ENCODE results near the gene CDCP2.
"Not testable (repeated sequence)": the region's sequence is repeated elsewhere in the genome, so short reads cannot be mapped to it uniquely, and the experiment has no call there.

The CDCP2 gene

DNA sequence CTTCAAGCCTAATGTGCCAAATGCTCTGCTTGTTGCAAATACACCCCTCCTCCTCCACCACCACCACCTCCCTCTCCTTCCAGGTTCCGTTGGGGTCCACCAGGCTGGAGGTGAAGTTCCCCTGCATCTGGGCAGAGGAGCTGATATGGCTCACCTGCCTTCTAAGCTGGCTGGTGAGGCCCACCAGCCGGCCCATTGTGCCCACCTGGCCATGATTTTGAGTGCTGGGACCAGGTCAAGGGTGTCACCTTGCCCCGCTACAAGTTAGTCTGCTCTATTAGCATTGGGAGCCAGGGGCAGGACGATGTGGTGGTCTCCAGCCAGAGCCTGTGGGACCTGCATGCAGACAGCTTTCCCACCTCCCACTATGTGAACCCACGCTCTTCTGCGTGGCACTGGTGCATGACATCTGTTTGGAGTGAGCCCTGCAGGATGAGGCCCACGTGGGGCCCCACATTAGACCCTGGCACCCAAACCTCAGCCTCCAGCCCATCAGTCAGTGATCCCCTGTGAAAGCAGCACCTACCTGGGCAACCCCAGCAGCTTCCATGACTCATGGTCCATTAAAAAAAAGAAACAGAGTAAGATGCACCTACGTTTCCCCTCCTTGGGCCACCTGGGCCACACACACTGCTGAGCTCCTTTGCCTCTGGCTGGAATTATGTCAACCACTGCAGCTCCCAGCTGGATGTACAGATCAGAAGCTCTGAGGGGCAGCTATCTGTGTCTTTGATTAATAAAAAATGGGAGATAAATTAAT is 15.6 kb upstream of the CDCP2 start:
- DNase-seq (ENCODE audit: low read depth in 2 of 2), result no peak

DNA sequence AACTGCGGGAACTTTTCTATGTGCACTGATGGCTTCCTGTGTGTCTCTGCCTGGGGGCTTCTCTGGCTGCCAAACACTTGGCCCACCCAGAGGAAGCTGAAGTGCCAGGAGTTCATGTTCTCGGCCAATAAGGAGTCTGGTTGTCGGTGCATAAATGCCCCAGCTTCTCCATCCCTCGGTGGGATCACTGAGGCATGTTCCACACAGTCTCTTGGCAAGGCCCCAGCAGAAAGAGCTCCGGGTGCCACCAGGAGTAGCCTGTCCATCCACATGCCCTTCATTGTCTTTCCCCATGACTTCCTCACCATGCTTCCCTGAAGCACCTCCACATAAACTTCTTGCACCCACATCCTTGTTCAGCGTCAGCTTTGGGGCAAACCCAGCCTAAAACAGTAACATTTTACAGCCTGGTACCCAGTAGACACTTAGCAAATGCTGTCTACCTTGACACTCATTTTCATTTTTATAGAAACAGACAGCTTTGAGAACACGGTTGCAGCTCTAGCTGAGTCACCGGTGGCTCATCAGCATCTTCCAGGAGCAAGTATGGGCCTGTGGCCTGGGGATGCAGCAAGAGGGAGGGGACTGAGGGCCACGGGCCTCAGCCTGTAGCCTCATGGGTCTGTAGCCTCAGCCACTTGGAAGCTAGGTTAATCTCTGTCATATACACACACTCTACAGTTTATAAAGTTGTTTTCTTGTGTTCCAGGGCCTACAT is 14.8 kb upstream of the CDCP2 start:
- no peak for DNase-seq (ENCODE audit: low read depth in 2 of 2)

DNA sequence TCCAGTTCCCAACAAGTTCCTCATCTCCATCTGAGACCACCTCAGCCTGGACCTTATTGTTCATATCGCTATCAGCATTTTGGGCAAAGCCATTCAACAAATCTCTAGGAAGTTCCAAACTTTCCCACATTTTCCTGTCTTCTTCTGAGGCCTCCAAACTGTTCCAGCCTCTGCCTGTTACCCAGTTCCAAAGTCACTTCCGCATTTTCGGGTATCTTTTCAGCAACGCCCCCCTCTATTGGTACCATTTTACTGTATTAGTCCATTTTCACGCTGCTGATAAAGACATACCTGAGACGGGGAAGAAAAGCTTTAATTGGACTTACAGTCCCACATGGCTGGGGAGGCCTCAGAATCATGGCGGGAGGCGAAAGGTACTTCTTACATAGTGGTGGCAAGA is 13.6 kb upstream of the CDCP2 start:
- not testable (repeated sequence) for DNase-seq (ENCODE audit: low read depth in 2 of 2)

DNA sequence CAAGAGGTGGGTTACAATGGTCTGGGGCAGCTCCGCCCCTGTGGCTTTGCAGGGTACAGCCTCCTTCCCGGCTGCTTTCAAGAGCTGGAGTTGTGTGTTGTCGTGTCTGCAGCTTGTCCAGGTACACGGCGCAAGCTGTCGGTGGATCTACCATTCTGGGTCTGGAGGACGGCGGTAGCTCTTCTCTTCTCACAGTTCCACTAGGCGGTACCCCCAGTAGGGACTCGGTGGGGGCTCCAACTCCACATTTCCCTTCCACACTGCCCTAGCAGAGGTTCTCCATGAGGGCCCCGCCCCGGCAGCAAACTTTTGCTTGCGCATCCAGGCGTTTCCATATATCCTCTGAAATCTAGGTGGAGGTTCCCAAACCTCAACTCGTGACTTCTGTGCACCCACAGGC is 12.3 kb upstream of the CDCP2 start:
- DNase-seq (ENCODE audit: low read depth in 2 of 2), result no peak

DNA sequence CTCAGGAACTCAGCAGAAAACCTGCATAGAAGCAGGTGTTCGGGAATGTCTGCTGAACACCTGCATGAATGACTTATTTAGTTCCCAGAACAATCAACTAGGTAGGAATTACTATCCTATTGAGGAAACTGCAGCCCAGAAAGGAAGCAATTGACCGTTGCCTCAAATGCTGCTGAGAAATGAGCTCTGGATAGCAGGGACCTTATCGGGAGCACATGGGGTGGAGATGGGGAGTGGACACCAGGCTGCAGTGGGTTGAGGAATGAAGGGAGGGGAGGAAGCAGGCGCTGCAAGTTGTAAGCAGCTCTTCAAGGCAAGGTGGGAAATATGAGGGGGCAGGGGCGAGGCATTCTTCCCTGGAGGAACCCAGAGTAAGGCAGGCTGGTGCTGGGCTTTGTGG is 10.8 kb upstream of the CDCP2 start:
- no peak for DNase-seq (ENCODE audit: low read depth in 2 of 2)

DNA sequence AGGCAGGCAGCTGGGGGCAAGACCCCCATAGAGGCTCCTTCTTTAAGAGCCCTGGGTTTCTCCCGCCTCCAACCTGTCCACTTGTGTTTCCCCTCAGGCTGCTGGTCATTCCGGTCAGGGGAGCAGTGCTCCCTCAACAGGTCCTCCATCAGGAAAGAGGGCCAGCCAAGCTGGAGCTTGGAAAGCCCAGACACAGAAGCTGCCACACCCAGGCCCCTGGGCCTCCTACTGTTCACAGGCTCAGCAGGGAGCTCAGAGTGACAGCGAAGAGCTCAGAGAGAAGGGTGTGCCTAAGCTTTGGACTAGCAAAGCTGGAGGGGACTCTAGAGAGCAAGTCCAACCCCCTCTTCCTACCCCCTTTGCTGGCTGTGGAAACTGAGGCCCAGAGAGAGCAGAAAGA is 10.3 kb upstream of the CDCP2 start:
- DNase-seq (ENCODE audit: low read depth in 2 of 2), result no peak

DNA sequence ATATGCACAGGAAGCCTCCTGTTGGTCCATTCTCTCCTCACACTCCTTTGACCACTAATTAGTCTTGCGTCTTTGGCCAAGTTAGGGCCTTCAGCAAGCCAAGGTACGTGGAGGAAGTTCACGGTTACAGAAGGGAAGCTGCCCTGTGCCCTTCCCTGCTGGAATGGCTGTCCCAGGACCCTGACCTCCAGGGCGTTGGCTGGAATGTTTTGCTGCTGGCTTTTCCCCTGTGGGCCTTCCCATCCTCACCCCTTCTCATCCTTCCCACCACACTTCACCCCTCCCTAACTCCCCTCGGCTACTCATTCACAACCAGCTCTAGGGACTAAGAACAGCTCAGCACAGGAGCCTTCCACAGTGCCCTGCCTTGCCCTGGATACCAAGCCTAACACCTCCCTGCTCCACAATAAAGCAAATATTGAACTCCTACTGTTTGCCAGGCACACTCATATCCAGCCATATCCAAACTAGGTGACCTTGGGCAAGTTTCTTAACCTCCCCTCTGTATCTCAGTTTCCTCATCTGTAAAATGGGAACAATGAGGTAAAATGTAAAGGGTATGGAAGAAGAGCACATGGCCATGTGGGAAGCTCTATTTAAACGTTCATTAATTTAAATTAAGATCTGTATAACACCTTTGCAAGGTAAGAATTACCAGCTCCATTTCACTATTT is 8.8 kb upstream of the CDCP2 start:
- no peak for DNase-seq (ENCODE audit: low read depth in 2 of 2)

DNA sequence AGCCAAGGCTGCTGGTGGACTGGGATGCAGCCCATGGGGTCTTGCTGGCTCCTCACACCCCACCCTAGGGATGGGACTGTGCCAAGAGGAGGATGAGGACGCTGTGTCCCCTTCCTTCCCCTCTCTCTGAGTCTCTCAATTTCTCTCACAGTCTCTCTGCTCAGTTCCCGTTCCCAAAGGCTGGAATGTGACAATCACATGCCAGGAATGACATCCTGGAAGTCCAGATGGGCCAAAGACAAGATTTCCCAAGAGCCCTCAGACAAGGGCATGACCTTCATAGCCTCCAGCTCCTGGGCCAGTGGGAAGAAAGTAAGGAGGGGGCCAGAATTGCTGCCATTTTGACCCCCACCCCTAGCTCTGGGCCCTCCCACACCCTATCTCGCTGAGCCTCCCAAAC is 7.6 kb upstream of the CDCP2 start:
- no peak for DNase-seq (ENCODE audit: low read depth in 2 of 2)

DNA sequence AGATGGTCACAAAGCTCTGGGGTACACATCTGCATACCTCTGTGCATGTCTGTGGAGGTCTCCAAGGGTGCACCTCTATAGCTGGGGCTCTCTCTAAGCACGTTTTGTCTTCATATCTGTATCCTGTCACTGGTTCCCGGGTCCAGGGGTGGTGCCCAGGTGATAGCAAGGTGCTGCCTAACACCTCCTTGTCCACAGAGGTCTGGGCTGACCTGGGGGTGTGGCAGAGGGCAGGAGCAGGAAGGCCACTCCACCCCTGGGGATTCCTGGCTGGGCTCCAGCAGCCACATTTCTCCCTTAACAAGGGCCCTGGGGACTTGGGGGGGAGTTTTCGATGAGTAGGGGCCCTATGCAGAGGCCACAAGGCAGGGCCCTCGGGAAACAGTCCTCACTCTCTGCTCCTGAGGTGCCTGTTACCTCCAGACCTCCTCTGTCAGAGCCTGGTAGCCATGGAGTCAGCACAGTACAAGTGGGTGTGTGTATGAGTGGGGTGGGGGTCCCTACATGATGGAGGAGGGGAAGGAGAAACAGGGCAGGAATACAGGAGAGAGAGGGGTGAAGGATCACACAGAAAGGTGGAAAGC is 7.0 kb upstream of the CDCP2 start:
- no peak for DNase-seq (ENCODE audit: low read depth in 2 of 2)

DNA sequence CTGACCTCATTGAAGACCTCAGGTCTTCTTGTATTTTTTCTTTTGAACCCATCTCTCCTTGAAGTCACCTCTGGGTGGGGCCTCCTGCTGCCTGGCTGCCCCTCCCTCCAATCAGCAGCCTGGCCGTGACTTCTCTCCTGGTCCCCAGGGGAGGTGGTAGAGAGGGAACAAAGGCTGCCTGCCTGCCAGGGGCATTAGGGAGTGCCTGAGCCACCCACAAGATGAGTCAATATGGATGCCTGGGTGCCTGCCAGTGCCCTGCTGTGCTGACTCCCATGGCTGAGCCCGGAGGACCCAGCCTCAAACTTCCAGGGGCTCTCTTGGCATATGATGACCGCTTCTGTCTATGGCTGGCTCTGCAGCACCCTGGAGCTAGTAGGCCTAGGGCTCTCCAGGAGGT is 5.3 kb upstream of the CDCP2 start:
- DNase-seq (ENCODE audit: low read depth in 2 of 2), result no peak

DNA sequence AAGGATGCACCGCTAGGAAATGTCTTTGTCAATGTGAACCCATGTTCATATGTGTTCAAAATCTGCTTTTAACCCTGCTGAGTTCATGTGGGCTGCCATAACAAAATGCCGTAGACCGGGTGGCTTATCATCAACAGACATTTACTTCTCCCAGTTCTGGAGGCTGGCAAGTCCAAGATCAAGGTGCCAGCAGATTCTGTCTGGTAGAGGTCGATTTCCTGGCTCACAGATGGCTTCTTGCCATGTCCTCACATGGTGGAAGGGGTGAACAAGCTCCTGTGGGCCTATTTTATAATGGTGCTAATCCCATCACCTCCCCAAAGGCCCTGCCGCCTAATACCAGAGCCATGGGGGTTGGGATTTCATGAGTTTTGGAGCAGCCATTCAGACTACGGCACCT is 4.6 kb upstream of the CDCP2 start:
- DNase-seq (ENCODE audit: low read depth in 2 of 2), result no peak

DNA sequence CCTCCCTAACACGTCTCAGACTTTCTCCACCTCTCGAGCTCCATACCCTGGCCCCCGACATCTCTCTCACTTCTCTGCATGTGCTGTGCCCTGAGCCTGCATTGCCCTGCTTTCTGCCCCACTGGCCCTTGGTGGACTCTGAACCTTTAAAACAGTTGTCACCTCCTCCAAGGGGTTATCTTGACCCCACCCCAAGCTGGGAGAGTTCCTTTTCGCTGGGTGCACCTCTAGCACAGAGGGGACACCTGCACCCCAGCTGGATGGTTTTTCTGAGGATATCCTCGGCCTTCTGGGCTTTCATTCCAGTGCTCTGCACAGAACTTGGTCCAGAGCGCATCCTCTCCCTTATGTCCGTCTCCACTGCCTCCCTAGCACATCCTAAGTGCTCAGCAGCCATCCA is 4.2 kb upstream of the CDCP2 start:
- DNase-seq (ENCODE audit: low read depth in 2 of 2), result no peak

DNA sequence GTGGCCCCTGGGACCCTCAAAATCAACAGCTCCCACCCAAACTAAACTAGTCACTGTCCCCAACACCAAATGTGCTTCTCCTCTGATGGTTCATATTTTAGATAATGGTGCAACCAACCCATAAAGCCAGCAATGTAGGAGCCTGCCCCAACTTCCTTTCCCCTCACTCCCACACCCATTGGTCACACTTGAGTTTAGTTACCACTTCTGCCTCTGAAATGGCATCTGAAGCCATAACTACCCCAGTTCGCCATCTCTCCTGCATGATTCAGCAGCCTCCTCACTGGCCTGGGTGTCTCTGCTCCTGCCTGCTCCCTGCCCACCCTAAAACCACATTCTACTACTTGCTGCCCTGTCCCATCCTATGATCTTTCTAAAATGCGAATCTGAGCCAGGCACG is 3.4 kb upstream of the CDCP2 start:
- DNase-seq (ENCODE audit: low read depth in 2 of 2), result no peak

DNA sequence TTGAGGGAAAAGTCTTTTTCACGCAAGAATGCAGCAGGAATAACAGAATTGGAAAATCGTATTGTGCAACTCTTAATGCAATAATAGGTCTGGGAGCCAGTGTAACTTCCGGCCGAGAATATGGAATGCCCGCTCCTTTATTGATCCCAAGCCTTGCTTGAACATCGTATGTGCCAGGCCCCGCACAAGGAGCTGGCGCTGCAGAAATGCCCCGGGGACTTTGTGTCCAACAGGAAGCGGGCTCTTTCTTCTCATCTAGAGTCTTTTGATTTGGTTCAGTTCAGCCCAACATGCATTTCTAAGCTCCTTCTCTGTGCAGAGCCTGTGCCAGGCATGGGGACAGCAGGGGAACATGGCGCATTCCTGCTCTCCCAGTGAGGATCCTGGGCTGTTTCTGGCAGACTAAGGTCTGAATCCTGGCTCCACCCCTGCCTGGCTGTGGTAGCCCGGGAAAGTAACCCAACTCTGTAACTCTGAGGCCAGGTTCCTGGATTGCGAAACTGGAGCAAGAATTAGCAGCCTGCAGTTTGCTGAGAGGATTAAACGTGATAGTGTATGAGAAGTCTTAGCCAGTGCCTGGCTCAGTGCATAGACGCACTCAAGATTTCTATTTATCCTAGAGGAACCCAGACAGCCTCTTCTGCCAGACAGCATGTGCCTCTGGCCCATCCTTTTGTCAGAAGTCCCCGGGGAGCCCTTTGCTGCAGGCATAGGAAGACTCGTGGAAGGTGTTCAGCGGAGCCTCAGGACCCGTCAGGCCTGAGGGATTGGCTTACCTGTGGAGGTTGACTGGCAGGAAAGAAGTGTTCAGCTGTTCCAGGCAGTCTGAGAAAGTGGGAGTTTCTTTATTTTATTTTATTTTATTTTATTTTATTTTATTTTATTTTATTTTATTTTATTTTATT is 987 bp upstream of the CDCP2 start:
- no peak for DNase-seq (ENCODE audit: low read depth in 2 of 2)

DNA sequence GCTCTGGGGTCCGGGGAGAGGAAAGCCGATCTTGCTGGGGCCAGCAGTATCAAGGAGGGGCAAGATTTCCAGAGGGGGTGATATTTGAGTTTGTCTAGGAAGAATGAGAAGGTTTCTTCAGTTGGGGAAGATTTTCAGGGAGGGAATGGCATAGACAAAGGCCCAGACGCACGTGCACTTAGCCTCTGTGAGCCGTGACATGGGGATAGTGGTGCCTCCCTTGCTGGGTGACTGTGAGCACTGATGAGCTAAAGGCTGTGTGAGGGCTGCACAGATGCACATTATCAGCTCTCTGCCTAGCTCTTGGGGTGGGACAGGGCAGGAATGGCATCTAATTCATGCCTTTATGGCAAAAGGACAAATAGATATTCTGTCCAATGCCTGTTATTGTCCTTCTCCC is 1.8 kb downstream of the CDCP2 start:
- no peak for DNase-seq (ENCODE audit: low read depth in 2 of 2)

DNA sequence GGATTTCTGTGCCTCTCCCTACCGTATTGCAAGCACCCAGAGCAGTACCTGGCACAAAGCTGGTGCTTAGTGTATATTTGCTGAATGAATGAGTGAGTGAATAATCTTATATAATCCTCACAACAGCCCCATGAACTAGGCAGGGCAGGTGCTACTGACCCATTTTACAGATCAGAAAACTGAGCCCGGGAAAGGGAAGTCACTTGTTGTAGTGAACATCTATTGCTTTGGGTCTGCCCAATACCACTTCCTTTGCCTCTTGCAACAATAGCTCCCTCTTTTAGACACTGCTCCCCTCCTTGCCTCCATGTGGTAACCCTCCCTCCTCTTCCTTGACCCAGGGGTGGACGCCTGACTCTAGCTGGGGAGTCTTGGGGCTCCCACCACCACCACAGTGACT is 3.1 kb downstream of the CDCP2 start:
- DNase-seq (ENCODE audit: low read depth in 2 of 2), result no peak

DNA sequence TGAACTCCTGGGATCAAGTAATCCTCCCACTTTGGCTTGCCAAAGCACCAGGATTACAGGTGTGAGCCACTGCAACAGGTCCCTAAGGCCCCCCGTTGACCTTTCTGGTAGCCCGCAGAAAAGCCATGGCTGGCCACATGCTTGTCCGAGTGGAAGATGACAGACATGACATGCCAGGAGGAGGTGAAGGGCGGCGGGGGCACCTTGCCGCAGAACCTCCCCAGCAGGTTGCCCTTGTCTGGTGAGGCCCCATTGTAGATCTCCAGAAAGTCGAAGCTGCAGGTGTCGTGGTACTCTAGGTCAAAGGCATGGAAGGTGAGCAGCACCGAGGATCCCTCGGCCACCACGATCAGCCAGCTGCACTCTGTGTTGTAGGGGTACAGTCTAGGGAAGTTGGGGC is 8.4 kb downstream of the CDCP2 start:
- no peak for DNase-seq (ENCODE audit: low read depth in 2 of 2)

DNA sequence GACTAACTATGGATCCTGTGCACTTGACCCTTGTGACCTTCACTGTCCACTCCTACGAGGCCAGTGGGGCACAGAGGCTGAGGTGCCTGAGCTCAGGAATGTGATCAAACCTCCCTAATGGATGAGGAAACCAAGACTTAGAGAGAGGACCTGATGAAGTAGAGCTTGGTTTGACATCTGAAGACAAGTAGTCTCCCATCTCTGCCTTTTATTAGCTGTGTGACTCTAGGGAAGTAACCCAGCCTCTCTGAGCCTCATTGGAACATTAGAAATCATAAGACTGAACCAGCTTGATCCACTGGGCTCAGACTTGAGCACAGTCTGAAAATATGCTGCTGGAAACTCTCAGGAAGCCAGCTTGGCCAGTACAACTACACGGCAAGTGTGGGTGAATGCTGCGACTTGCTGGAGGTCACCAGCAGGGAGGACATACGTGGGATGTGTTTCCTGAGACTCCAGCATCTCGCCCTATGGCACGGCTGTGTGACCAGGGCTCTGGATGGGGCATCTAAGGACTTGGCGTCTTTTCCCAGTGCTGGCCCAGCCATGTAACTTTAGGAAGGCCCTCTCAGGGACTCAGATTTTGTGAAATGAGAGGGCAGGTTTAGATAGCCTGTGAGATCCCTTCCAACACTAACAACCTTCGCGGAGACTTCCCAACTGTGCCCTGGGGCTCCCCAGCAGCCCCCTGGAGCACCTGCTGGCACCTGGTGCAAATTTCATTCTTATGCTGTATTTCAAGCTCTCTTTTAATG is 10.5 kb downstream of the CDCP2 start:
- DNase-seq (ENCODE audit: low read depth in 2 of 2), result no peak

DNA sequence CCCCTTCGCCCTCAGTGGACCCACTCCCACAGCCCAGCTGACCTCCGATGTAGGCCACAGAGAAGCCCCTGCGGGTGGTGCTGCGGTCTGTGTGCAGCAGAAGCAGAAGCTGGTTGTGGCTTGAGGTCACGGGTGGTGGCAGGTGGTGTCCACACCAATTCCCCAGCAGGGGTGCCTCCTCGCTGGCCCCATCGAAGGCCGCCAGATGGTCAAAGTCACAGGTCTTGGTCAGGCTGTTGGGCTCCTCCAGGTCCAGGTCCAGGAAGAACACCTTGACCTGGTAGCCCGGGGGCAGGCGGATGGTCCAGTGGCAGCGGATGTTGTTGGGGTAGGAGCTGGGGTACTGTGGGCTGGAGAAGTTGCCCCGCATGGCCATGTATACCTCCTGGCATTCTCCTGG is 13.1 kb downstream of the CDCP2 start:
- DNase-seq (ENCODE audit: low read depth in 2 of 2), result no peak

DNA sequence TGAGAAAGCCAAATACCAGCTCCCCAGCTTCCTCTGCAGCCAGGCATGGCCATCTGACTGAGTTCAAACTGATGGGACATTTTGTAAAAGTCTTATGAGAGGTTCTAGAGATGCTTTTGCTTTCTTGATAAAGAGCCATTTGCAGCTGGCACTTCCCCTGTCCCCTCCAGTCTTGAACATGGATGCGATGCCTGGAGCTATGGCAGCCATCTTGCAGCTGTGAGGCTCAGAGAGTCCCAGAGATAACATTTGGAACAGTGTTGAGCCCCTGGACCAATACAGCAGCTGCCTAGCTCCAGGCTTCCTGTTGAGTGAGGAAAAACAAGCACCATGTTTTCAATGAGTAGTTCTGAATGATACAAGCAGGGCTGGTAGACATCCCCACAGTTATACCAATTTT is 13.8 kb downstream of the CDCP2 start:
- DNase-seq (ENCODE audit: low read depth in 2 of 2), result no peak

DNA sequence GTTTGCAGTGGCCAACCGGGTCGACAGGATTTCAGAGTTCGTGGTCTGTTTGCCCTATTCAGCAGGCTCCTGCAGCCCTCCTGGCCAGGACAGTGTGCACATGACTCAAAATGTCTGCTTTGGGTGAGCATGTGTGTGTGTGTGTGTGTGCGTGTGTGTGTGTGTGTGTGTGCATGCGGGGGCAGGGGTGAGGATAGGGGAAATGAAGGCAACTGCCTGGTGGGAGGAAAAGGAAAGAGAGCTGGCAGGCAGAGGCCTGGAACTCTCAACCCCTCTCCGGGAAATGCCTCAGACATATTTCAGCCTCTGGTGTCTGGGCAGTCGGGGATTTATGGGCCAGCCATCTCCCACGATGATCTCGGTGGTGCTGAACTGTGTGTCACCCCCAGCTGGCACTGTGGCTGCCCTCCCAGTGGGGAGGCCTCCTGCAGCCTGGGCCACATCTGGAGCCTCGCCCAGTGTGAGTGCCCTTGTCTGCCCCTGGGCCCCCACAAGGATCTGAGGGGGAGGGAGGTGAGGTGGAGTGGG is 15.2 kb downstream of the CDCP2 start:
- DNase-seq (ENCODE audit: low read depth in 2 of 2), result no peak
